Articular chondrocyte of knee joint (primary cell): Measurements from ENCODE around the gene GPR22. TPM values are rescaled to one million over a fixed set of nuclear protein-coding genes. Genes with fewer than 3 reads are reported as not detected.

Experiments used
- small RNA-seq: library from RNA; depleted of rRNA; stranded (forward); fragments of <200 nt; gene quantifications from one replicate; pipeline ENCODE3, GENCODE V24; 2012
- total RNA-seq: library from RNA; depleted of rRNA; stranded (reverse); fragments of >200 nt; gene quantifications from 2 replicates; pipeline ENCODE4 v1.2.3, GENCODE V29; 2012

The GPR22 gene
- not detected in 2 replicates for total RNA-seq

GRCh38 chr7:107469929-107470328, at the start of gene GPR22:
TSS of gene GPR22 (plus strand) at chr7:107470057. CDS start at chr7:107474061, 4,004 bp downstream.

Small RNA genes lying within 50 kb of the gene (small RNA-seq; reads per million reads assigned to genes)
- not detected for gene AC002381.1

Other genes with a start within 250 kb of the GPR22 start
- 40.1 and 50.4 TPM in 2 replicates for gene COG5, start 93.9 kb downstream of the GPR22 start, total RNA-seq
- 7.7 and 7.8 TPM in 2 replicates for gene DUS4L, start 93.9 kb downstream of the GPR22 start, total RNA-seq
- gene BCAP29, start 110.2 kb downstream of the GPR22 start, total RNA-seq = 90.2 and 149 TPM in 2 replicates
- 0.65 and 2.4 TPM in 2 replicates for gene SLC26A4, start 190.8 kb downstream of the GPR22 start, total RNA-seq